Measurements from ENCODE around the gene P2RY12.

Gene P2RY12

GRCh38 chr3:151410891-151411559 is 26.5 kb upstream of the P2RY12 start:
- Histone ChIP-seq H3K36me3 (ENCODE audit: insufficient read depth) (no peaks in the 10 kb centered on the region), H3K4me3 (IDR thresholded peaks at IDR 0.05; ENCODE audit: insufficient read depth, low read depth, low read length) (no peak overlapping the region), H3K27ac (no peak overlapping the region), H4K20me1 (ENCODE audit: insufficient read depth) (no peaks in the 10 kb centered on the region), H3K79me2 (ENCODE audit: insufficient read depth, low read depth) (no peaks in the 10 kb centered on the region), H3K4me2 (no peak overlapping the region), H3K9ac (no peak overlapping the region), H3K27me3 (ENCODE audit: insufficient read depth, low read depth) (no peaks in the 10 kb centered on the region), H2AFZ (ENCODE audit: low read depth) (no peak overlapping the region), H3K4me1 (ENCODE audit: low read depth, poor library complexity, severe bottlenecking) (no peaks in the 10 kb centered on the region)
- no peak for TF ChIP-seq CTCF (conservative IDR thresholded peaks at IDR 0.05; ENCODE audit: low read depth, low read length)

GRCh38 chr3:151407928-151408327 is 23.4 kb upstream of the P2RY12 start:
- Histone ChIP-seq H3K79me2 (ENCODE audit: insufficient read depth, low read depth) (no peaks in the 10 kb centered on the region), H3K36me3 (ENCODE audit: insufficient read depth) (no peaks in the 10 kb centered on the region), H3K27me3 (ENCODE audit: insufficient read depth, low read depth) (no peaks in the 10 kb centered on the region), H3K4me3 (IDR thresholded peaks at IDR 0.05; ENCODE audit: insufficient read depth, low read depth, low read length) (no peak overlapping the region), H3K27ac (no peak overlapping the region), H4K20me1 (ENCODE audit: insufficient read depth) (no peaks in the 10 kb centered on the region), H3K4me1 (ENCODE audit: low read depth, poor library complexity, severe bottlenecking) (no peaks in the 10 kb centered on the region), H3K4me2 (no peak overlapping the region), H2AFZ (ENCODE audit: low read depth) (no peak overlapping the region), H3K9ac (no peak overlapping the region)
- no peak for TF ChIP-seq CTCF (conservative IDR thresholded peaks at IDR 0.05; ENCODE audit: low read depth, low read length)

GRCh38 chr3:151404316-151404715 is 19.8 kb upstream of the P2RY12 start:
- Histone ChIP-seq H3K4me2 (no peak overlapping the region), H4K20me1 (ENCODE audit: insufficient read depth) (no peaks in the 10 kb centered on the region), H3K27me3 (ENCODE audit: insufficient read depth, low read depth) (no peaks in the 10 kb centered on the region), H3K36me3 (ENCODE audit: insufficient read depth) (no peaks in the 10 kb centered on the region), H3K9ac (no peak overlapping the region), H3K4me3 (IDR thresholded peaks at IDR 0.05; ENCODE audit: insufficient read depth, low read depth, low read length) (no peak overlapping the region), H3K27ac (no peak overlapping the region), H2AFZ (ENCODE audit: low read depth) (no peak overlapping the region), H3K79me2 (ENCODE audit: insufficient read depth, low read depth) (no peaks in the 10 kb centered on the region), H3K4me1 (ENCODE audit: low read depth, poor library complexity, severe bottlenecking) (no peaks in the 10 kb centered on the region)
- TF ChIP-seq CTCF (conservative IDR thresholded peaks at IDR 0.05; ENCODE audit: low read depth, low read length): no peak

DNA sequence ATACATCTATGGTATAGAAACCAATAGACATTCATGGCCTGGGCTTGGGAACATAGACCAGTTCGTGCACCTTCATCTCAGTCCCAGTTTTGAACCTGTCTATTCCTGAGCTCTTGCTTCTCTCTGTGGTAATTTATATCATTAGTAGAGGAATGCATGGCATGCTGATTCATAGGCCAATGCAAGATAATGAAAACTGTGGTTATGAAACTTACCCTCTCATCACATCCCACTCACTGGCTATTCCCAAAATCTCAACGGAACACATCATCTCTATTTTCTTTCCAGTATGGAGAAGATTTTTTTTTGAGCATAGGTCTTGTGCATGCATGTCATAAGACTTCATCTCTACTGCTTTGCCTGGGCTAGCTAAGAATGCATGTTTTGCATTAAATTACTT is 18.7 kb upstream of the P2RY12 start:
- no peak overlapping the region for H3K27ac ChIP-seq
- no peaks in the 10 kb centered on the region for H4K20me1 ChIP-seq (ENCODE audit: insufficient read depth)
- H3K4me1 ChIP-seq (ENCODE audit: low read depth, poor library complexity, severe bottlenecking): no peaks in the 10 kb centered on the region
- no peaks in the 10 kb centered on the region for H3K36me3 ChIP-seq (ENCODE audit: insufficient read depth)
- no peaks in the 10 kb centered on the region for H3K27me3 ChIP-seq (ENCODE audit: insufficient read depth, low read depth)
- no peak overlapping the region for H2AFZ ChIP-seq (ENCODE audit: low read depth)
- no peak for TF ChIP-seq CTCF (conservative IDR thresholded peaks at IDR 0.05; ENCODE audit: low read depth, low read length)
- H3K4me2 ChIP-seq: no peak overlapping the region
- H3K4me3 ChIP-seq (IDR thresholded peaks at IDR 0.05; ENCODE audit: insufficient read depth, low read depth, low read length): no peak overlapping the region
- H3K79me2 ChIP-seq (ENCODE audit: insufficient read depth, low read depth): no peaks in the 10 kb centered on the region
- no peak overlapping the region for H3K9ac ChIP-seq

Data from KMS-11 (cell line).